HG03342 (cell line): ENCODE measurements around the gene OR2A14.
"Not testable (repeated sequence)": the region's sequence is repeated elsewhere in the genome, so short reads cannot be mapped to it uniquely, and the experiment has no call there.

Experiments used
- ATAC-seq: cut with Tn5 transposase; IDR thresholded peaks from one replicate; pipeline ENCODE4 v1.9.1; 2021; ENCODE audit warnings: mild to moderate bottlenecking, moderate library complexity; ENCODE audit not compliant: unreplicated experiment

Gene OR2A14

DNA sequence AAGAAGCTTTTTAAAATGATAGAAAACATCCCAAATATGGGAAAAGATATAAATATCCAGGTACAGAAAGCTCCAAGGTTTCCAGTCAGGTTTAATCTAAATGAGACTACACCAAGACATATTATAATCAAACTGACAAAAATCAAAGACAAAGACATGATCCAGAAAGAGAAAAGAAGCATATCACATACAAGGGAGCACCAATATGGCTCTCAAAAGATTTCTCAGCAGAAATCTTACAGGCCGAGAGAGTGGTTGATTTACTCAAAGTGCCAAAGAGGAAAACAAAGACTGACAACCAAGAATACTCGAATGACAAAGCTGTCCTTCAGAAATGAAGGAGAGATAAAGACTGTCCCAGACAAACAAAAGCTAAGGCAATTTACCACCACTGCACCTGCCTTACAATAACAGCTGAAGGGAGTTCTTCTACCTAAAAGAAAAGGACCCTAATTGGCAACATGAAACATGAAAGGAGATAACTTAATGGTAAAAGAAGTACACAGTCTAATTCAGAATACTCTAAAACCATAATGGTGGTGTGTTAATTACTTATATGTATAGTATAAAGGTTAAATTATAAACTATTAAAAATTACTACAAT lies 25.4 kb downstream of the OR2A14 start:
- ATAC-seq, result no peak

DNA sequence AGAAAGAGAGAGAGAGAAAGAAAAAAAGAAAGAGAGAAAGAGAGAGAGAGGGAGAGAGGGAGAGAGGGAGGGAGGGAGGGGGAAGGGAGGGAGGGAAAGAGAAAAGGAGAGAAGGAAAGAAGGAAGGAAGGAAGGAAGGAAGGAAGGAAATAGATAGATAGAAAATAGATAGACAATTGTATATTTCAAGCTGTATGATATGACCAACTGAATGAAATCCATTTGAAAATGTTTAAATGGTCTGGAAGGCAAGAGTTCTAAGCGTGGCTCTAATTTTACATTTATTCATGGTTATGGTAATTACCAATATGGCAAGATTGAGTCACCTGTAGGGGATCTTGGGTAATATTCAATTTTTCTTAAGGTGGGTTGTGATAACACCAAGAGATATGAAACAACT lies 35.9 kb downstream of the OR2A14 start:
- ATAC-seq, result no peak

DNA sequence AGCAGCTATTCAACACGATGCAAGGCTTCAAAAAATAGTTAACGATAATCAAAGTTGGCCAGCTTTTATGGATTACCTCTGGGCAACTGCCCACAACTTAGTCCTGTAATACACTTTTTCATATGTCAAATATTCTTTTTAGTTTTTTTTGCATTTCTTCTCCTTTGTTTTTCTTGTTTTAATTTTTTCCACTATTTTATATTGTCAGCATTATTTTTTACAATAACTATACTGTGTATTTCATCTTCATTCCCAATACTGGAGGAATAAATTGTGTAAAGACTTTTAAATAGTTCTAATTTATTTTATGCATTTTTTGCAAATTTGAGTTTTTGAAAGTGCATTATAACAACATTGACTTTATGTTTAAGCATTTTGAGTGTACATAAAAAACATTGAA lies 41.8 kb downstream of the OR2A14 start:
- no peak for ATAC-seq

DNA sequence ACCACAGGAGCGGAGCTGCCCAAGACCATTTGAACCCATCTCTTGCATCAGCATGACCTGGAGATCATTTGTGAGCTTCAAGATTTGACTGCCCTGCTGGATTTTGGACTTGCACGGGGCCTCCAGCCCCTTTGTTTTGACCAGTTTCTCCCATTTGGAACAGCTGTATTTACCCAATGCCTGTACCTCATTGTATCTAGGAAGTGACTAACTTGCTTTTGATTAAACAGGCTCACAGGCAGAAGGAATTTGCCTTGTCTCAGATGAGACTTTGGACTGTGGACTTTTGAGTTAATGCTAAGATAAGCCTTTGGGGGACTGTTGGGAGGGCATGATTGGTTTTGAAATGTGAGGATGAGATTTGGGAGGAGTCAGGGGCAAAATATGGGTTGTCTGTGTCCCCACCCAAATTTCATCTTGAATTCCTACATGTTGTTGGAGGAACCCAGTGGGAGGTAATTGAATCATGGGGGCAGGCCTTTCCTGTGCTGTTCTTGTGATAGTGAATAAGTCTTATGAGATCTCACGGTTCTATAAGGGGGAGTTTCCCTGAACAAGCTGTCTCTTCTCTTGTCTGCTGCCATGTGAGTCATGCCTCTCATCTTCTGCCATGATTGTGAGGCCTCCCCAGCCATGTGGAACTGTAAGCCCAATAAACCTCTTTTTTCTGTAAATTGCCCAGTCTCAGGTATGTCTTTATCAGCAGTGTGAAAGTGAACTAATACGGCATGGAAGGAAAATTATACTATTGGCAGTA lies 48.8 kb downstream of the OR2A14 start:
- ATAC-seq, result not testable (repeated sequence)

DNA sequence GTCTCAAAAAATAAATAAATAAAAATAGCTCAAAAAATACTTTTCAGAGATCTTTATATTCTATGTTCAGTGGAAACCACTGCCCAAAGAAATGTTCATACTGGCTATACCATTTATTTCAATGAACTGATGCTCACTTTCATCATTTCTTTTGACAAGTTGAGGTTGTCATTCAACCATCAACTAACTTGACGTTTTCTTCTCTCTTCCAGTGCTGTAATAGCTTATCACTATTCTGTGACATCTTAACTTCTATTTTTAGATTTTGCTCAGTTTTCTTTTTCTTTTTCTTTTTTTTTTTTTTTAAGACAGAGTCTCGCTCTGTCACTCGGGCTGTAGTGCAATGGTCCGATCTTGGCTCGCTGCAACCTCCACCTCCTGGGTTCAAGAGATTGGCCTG lies 51.6 kb downstream of the OR2A14 start:
- ATAC-seq, result no peak

DNA sequence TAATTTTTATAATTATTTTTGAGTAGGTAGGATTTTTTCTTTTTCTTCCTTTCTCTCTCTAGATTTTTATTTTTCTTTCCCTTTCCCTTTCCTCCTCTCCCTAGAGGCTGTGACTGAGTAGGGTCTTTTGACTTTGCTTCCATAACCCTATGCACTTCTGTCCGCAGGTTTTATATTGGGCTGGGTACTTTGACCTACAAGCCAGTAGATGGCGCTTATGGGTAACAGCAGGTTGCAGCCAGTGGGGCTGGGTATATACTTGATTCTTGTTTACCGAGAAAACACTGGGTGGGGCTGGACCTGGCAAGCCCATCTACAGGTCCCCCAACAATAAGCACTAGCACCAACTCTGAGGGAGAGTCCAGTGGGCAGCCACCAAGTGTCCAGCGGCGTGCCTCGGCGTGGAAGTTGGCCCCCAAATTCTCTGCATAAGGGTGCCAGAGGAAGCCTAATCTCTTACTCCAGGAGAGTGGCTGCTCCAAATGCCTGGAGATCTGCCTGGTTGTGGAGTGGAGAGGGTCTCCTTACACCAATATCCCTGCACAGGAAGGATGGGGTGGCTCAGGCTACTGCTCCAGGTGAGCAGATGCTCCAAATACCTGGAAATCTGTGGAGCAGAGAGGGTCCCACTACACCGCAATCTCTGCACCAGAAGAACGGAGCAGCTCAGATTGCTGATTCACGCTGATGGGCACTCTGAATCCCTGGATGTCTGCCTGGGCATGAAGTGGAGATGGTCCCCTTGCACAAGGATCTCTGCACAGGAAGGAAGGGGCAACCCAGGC lies 55.6 kb downstream of the OR2A14 start:
- ATAC-seq, result peak; percentile 98

DNA sequence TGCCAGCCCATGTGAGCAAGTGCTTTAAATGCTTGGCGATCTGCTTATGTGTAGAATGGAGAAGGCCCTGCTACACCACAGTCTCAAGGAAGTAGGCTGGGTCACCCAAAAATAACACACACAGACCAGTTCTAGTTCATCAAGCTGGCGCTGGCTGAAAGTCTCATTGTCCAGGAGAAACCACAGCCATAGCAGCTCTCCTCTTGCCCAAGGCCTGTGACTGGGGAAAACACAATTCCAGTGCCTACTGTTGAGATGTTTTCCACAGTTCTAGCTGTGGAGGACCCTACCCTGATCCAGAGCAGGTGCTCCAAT lies 56.1 kb downstream of the OR2A14 start:
- ATAC-seq, result not testable (repeated sequence)
